Lower lobe of right lung (tissue), 2 donors: ENCODE measurements around the gene SLC23A3. TPM values are rescaled to one million over a fixed set of nuclear protein-coding genes. Genes with fewer than 3 reads are reported as not detected.
A peak's percentile ranks its signal among the peaks of the same experiment; 100 is the strongest.

Experiments
- ATAC-seq, 2 donors: fragments of 200-7000 bp; cut with Tn5 transposase; one replicate each; pipeline ENCODE4 v1.9.1; 2020 to 2022; ENCODE audit warnings: mild to moderate bottlenecking in 2 of 2, moderate library complexity in 2 of 2
- DNase-seq: peaks from one replicate; pipeline ENCODE4 v3.0.0-alpha.2; 2020
- H3K27ac ChIP-seq: fragments of 200-600 bp; one replicate; pipeline ENCODE4 v1.8.0; 2022
- H3K27me3 ChIP-seq: fragments of 200-600 bp; one replicate; pipeline ENCODE4 v1.8.0; 2022; ENCODE audit warnings: low read depth
- H3K36me3 ChIP-seq: fragments of 200-600 bp; one replicate; pipeline ENCODE4 v1.8.0; 2022; ENCODE audit warnings: mild to moderate bottlenecking
- H3K4me1 ChIP-seq: fragments of 200-600 bp; one replicate; pipeline ENCODE4 v1.8.0; 2022
- H3K4me3 ChIP-seq: fragments of 200-600 bp; one replicate; pipeline ENCODE4 v1.8.0; 2022; ENCODE audit warnings: mild to moderate bottlenecking
- H3K9me3 ChIP-seq: fragments of 200-600 bp; one replicate; pipeline ENCODE4 v1.8.0; 2022
- CTCF ChIP-seq: fragments of 200-600 bp; IDR thresholded peaks from one replicate; pipeline ENCODE4 v1.8.0; 2022; ENCODE audit warnings: antibody characterized with exemption, mild to moderate bottlenecking
- intact Hi-C: fragments of 100-400 bp; cut with DNase I; formaldehyde crosslinking; loops from one replicate; pipeline ENCODE4 v1.11.0; 2022
- long read RNA-seq: library from polyadenylated mRNA; unstranded; transcript quantifications from one replicate; pipeline ENCODE4 v2.0.0, GENCODE V29; 2021
- total RNA-seq: library from RNA; stranded (reverse); fragmentation: NEBNext Ultra II Directional; extraction: Animal tissue kit (Norgen Biotek cat#: 25700); gene quantifications from one replicate; pipeline ENCODE4 v1.2.1, GENCODE V29; 2021
- donor health status: DM: no; HTN: yes; CAD: no; lungs with severe emphysema.

Gene SLC23A3
- 3.4 TPM for total RNA-seq
- long read RNA-seq, partial matches to known transcripts = 0 of 3 reads
- long read RNA-seq, other reads (novel, unspliced or antisense) = 3 of 3 reads

- ATAC-seq = no peak
- Histone ChIP-seq H3K4me3 (no peak within 1 kb of the TSS), H3K4me1 (peaks cover 22% of the 10 kb centered on the region), H3K27ac (no peak within 1 kb of the TSS), H3K36me3 (peaks cover 34% of the 10 kb centered on the region), H3K9me3 (no peaks in the 10 kb centered on the region), H3K27me3 (no peaks in the 10 kb centered on the region)
- no peak for TF ChIP-seq CTCF
- no peak for DNase-seq
- intact Hi-C loops = no loop called here
Measured at GRCh38 chr2:219169930-219170654, at the start of gene SLC23A3. Gene SLC23A3, minus strand, starts transcription at chr2:219170029. Its CDS starts 45 bp downstream, at chr2:219169984.

GRCh38 chr2:219218732-219219701 lies 49.2 kb upstream of the SLC23A3 start, which contains the start of gene ABCB6:
Gene ABCB6, minus strand, starts transcription at chr2:219218958. Its CDS starts 285 bp downstream, at chr2:219218673.
- Histone ChIP-seq H3K27ac (peak within 1 kb of the TSS; percentile 90), H3K4me3 (peak within 1 kb of the TSS; percentile 62), H3K9me3 (no peaks in the 10 kb centered on the region), H3K27me3 (no peaks in the 10 kb centered on the region), H3K36me3 (peaks cover 63% of the 10 kb centered on the region), H3K4me1 (peaks cover 33% of the 10 kb centered on the region)
- peak; percentile 93 to 94 for ATAC-seq
- TF ChIP-seq CTCF = no peak
- intact Hi-C loops = no loop called here
- DNase-seq = peak; percentile 96

GRCh38 chr2:219218217-219218731 lies 48.4 kb upstream of the SLC23A3 start:
- DNase-seq (peak; percentile 75), ATAC-seq (peak; percentile 67 to 76)
- intact Hi-C loops = no loop called here
- peak overlapping the region; percentile 90 for H3K27ac ChIP-seq
- H3K9me3 ChIP-seq = no peaks in the 10 kb centered on the region
- peaks cover 61% of the 10 kb centered on the region for H3K36me3 ChIP-seq
- no peaks in the 10 kb centered on the region for H3K27me3 ChIP-seq
- peak overlapping the region; percentile 62 for H3K4me3 ChIP-seq
- no peak for TF ChIP-seq CTCF
- peaks cover 33% of the 10 kb centered on the region for H3K4me1 ChIP-seq

- no peak for ATAC-seq
- Histone ChIP-seq H3K4me3 (no peak overlapping the region), H3K9me3 (no peaks in the 10 kb centered on the region), H3K4me1 (peaks cover 33% of the 10 kb centered on the region), H3K27me3 (no peaks in the 10 kb centered on the region), H3K36me3 (peaks cover 50% of the 10 kb centered on the region), H3K27ac (no peak overlapping the region)
- no peak for DNase-seq
- TF ChIP-seq CTCF = no peak
- intact Hi-C loops = no loop called here
Measured at GRCh38 chr2:219216535-219216915, 46.7 kb upstream of the SLC23A3 start.

- Histone ChIP-seq H3K9me3 (no peaks in the 10 kb centered on the region), H3K36me3 (peaks cover 45% of the 10 kb centered on the region), H3K4me3 (no peak overlapping the region), H3K4me1 (peaks cover 33% of the 10 kb centered on the region), H3K27me3 (no peaks in the 10 kb centered on the region), H3K27ac (no peak overlapping the region)
- intact Hi-C loops = no loop called here
- ATAC-seq (no peak), DNase-seq (no peak)
- TF ChIP-seq CTCF = no peak
Measured at GRCh38 chr2:219215871-219216534, 46.2 kb upstream of the SLC23A3 start.
